Measurements from ENCODE around the gene DNM1.

DNA sequence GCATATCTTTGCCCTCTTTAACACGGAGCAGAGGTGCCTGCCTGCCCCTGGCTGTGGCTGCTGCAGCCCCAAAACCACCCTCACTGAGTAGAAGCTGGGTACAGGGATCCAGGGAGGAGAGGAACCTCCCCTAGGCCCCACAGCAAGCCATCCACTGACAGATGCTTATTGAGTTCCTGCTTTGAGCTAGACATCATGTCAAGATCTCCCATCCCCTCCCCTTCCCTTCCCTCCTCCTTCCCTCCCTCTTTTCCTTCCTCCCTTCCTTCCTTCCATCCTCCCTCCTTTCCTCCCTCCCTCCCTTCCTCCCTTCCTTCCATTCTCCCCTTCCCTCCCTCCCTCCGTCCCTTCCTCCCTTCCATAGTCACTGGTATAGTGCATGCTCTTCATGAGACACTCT lies 43.3 kb downstream of the DNM1 start:
- no peak for TF ChIP-seq POLR2A (IDR thresholded peaks at IDR 0.05)
- TF ChIP-seq CTCF (IDR thresholded peaks at IDR 0.05) = no peak
- no peak for TF ChIP-seq POLR2AphosphoS5 (IDR thresholded peaks at IDR 0.05)

Data from prostate gland (tissue), 2 donors.